Activated naive CD8-positive, alpha-beta T cell treated with anti-CD3 and anti-CD28 coated beads for 36 hours (primary cell): ENCODE data around the gene DBNL. TPM values are rescaled to one million over a fixed set of nuclear protein-coding genes. Genes with fewer than 3 reads are reported as not detected.

Source experiments
- total RNA-seq, 2 experiments: library from RNA; stranded (reverse); gene quantifications; one replicate each; pipeline ENCODE4 v1.2.3, GENCODE V29; 2021

DBNL gene
- total RNA-seq, 2 experiments from 2014 or later: 131 to 136 TPM

Other genes with a start within 250 kb of the DBNL start
- gene MRPS24, start 175.2 kb upstream of the DBNL start, total RNA-seq: 100 to 1,000 TPM; 142 to 152 TPM
- gene URGCP, start 138.1 kb upstream of the DBNL start, total RNA-seq: 10 to 100 TPM; 24.3 to 26.1 TPM
- 10 to 100 TPM; 12.1 to 12.7 TPM for gene UBE2D4, start 118.3 kb upstream of the DBNL start, total RNA-seq
- gene SPDYE1, start 46.8 kb upstream of the DBNL start, total RNA-seq: not detected
- under 1 TPM; 0.34 to 0.43 TPM for gene PGAM2, start 20.9 kb downstream of the DBNL start, total RNA-seq
- 10 to 100 TPM; 32.5 to 35.2 TPM for gene POLM, start 37.8 kb downstream of the DBNL start, total RNA-seq
- gene AEBP1, start 59.6 kb downstream of the DBNL start, total RNA-seq: 10 to 100 TPM; 32.6 to 38.3 TPM
- 100 to 1,000 TPM; 287 to 296 TPM for gene POLD2, start 78.8 kb downstream of the DBNL start, total RNA-seq
- not detected for gene MYL7, start 96.6 kb downstream of the DBNL start, total RNA-seq
- 1 to 10 TPM; 2.5 to 3.7 TPM for gene GCK, start 144.7 kb downstream of the DBNL start, total RNA-seq
- 10 to 100 TPM; 74.9 to 75.9 TPM for gene YKT6, start 156.3 kb downstream of the DBNL start, total RNA-seq